GM23338 (cell line): ENCODE results near the gene C2CD5.

Source experiments
- CREB1 ChIP-seq: fragments of 250-450 bp; sonication (Bioruptor Pico); IDR thresholded peaks from 2 replicates; pipeline ENCODE4 v1.5.0; 2020; ENCODE audit warnings: low read depth, mild to moderate bottlenecking, moderate library complexity
- CTCF ChIP-seq, 2 experiments: fragments of 200-600 bp in 1 of 2; sonication (generic) in 1 of 2; conservative IDR thresholded peaks; 2 replicates each; pipeline versions ENCODE4 v1.5.1 to v1.6.1; 2016 to 2017; ENCODE audit warnings: antibody characterized with exemption in 2 of 2, low read depth in 2 of 2, mild to moderate bottlenecking in 2 of 2, moderate library complexity in 1 of 2
- ETS1 ChIP-seq: IDR thresholded peaks from 2 replicates; pipeline ENCODE4 v1.6.1; 2016; ENCODE audit warnings: antibody characterized with exemption
- EZH2 ChIP-seq: fragments of 200-600 bp; sonication (generic); IDR thresholded peaks from one replicate; pipeline ENCODE4 v1.8.0; 2017; ENCODE audit warnings: antibody characterized with exemption, mild to moderate bottlenecking, low read depth; ENCODE audit not compliant: unreplicated experiment
- EZH2phosphoT487 ChIP-seq: fragments of 200-600 bp; sonication (generic); IDR thresholded peaks from one replicate; pipeline ENCODE4 v1.8.1; 2018; ENCODE audit warnings: antibody characterized with exemption; ENCODE audit not compliant: unreplicated experiment
- JUNB ChIP-seq: IDR thresholded peaks from one replicate; pipeline ENCODE4 v1.6.1; 2016; ENCODE audit warnings: antibody characterized with exemption; ENCODE audit not compliant: unreplicated experiment
- NANOG ChIP-seq: IDR thresholded peaks from 2 replicates; pipeline ENCODE4 v1.6.1; 2016; ENCODE audit warnings: antibody characterized with exemption, borderline replicate concordance
- POLR2AphosphoS5 ChIP-seq: IDR thresholded peaks from 2 replicates; pipeline ENCODE4 v1.6.1; 2016; ENCODE audit warnings: antibody characterized with exemption, low read depth
- REST ChIP-seq: IDR thresholded peaks from one replicate; pipeline ENCODE4 v1.6.1; 2018; ENCODE audit warnings: antibody characterized with exemption; ENCODE audit not compliant: unreplicated experiment
- STAT1 ChIP-seq: IDR thresholded peaks from one replicate; pipeline ENCODE4 v1.6.1; 2016; ENCODE audit warnings: antibody characterized with exemption; ENCODE audit not compliant: unreplicated experiment
- ZNF114 ChIP-seq: fragments of 250-450 bp; sonication (Bioruptor Pico); IDR thresholded peaks from 2 replicates; pipeline ENCODE4 v1.5.0; 2020; ENCODE audit warnings: mild to moderate bottlenecking, moderate library complexity
- ZNF331 ChIP-seq: fragments of 250-450 bp; sonication (Bioruptor Pico); IDR thresholded peaks from 2 replicates; pipeline ENCODE4 v1.5.0; 2020; ENCODE audit warnings: low read depth, mild to moderate bottlenecking, moderate library complexity
- ZNF462 ChIP-seq: fragments of 250-450 bp; sonication (Bioruptor Pico); IDR thresholded peaks from 2 replicates; pipeline ENCODE4 v1.5.0; 2020; ENCODE audit warnings: mild to moderate bottlenecking, moderate library complexity

GRCh38 chr12:22526836-22527235, 17.5 kb downstream of the C2CD5 start:
- TF ChIP-seq CTCF (conservative IDR thresholded peaks at IDR 0.05; ENCODE audit: low read depth in 2 of 2) (no peak), ZNF114 (CRISPR knock-in tag) (no peak), REST (no peak), EZH2 (no peak), JUNB (no peak), EZH2phosphoT487 (no peak), POLR2AphosphoS5 (no peak), ETS1 (no peak), CREB1 (CRISPR knock-in tag) (no peak), ZNF462 (CRISPR knock-in tag) (no peak), NANOG (no peak), ZNF331 (CRISPR knock-in tag) (no peak), STAT1 (no peak)
